Measurements from ENCODE around the gene KDM3B.

KDM3B gene

GRCh38 chr5:138452720-138453119, 100.2 kb downstream of the KDM3B start:
- peaks cover 3% of the 10 kb centered on the region for H3K4me1 ChIP-seq (ENCODE audit: control insufficient read depth, insufficient read depth, low read length, poor library complexity, severe bottlenecking)
- H3K9me3 ChIP-seq (ENCODE audit: control insufficient read depth, low read length), result no peaks in the 10 kb centered on the region
- WGBS, 2 experiments (ENCODE audit: insufficient coverage in 2 of 2), result 98 to 100% methylated on average over 3 of the region's 6 CpGs
- no peak overlapping the region for H3K4me3 ChIP-seq (ENCODE audit: extremely low read depth, insufficient read depth, low read length, poor library complexity, severe bottlenecking)
- H3K27ac ChIP-seq (ENCODE audit: low read depth, low read length, severe bottlenecking), result no peak overlapping the region
- H3K36me3 ChIP-seq (ENCODE audit: control insufficient read depth, insufficient read depth, low read length), result no peaks in the 10 kb centered on the region

GRCh38 chr5:138453590-138453989, 101.1 kb downstream of the KDM3B start:
- H3K36me3 ChIP-seq (ENCODE audit: control insufficient read depth, insufficient read depth, low read length), result no peaks in the 10 kb centered on the region
- peaks cover 2% of the 10 kb centered on the region for H3K4me1 ChIP-seq (ENCODE audit: control insufficient read depth, insufficient read depth, low read length, poor library complexity, severe bottlenecking)
- H3K4me3 ChIP-seq (ENCODE audit: extremely low read depth, insufficient read depth, low read length, poor library complexity, severe bottlenecking), result no peak overlapping the region
- H3K9me3 ChIP-seq (ENCODE audit: control insufficient read depth, low read length), result no peaks in the 10 kb centered on the region
- 91 to 92% methylated on average over 8 to 12 of the region's 13 CpGs for WGBS, 2 experiments (ENCODE audit: insufficient coverage in 2 of 2)
- no peak overlapping the region for H3K27ac ChIP-seq (ENCODE audit: low read depth, low read length, severe bottlenecking)

- Histone ChIP-seq H3K36me3 (ENCODE audit: control insufficient read depth, insufficient read depth, low read length) (no peaks in the 10 kb centered on the region), H3K4me3 (ENCODE audit: extremely low read depth, insufficient read depth, low read length, poor library complexity, severe bottlenecking) (no peak overlapping the region), H3K27ac (ENCODE audit: low read depth, low read length, severe bottlenecking) (no peak overlapping the region), H3K4me1 (ENCODE audit: control insufficient read depth, insufficient read depth, low read length, poor library complexity, severe bottlenecking) (peaks cover 5% of the 10 kb centered on the region), H3K9me3 (ENCODE audit: control insufficient read depth, low read length) (no peaks in the 10 kb centered on the region)
- WGBS, 2 experiments (ENCODE audit: insufficient coverage in 2 of 2), result 78 to 92% methylated on average over 5 to 8 of the region's 8 CpGs
Observed at GRCh38 chr5:138454121-138454520, 101.6 kb downstream of the KDM3B start.

- Histone ChIP-seq H3K27ac (ENCODE audit: low read depth, low read length, severe bottlenecking) (no peak overlapping the region), H3K36me3 (ENCODE audit: control insufficient read depth, insufficient read depth, low read length) (no peaks in the 10 kb centered on the region), H3K4me3 (ENCODE audit: extremely low read depth, insufficient read depth, low read length, poor library complexity, severe bottlenecking) (no peak overlapping the region), H3K9me3 (ENCODE audit: control insufficient read depth, low read length) (no peaks in the 10 kb centered on the region), H3K4me1 (ENCODE audit: control insufficient read depth, insufficient read depth, low read length, poor library complexity, severe bottlenecking) (peaks cover 7% of the 10 kb centered on the region)
- 67 to 73% methylated on average over 8 to 9 of the region's 11 CpGs for WGBS, 2 experiments (ENCODE audit: insufficient coverage in 2 of 2)
Observed at GRCh38 chr5:138455232-138455930, 102.9 kb downstream of the KDM3B start.

- Histone ChIP-seq H3K4me1 (ENCODE audit: control insufficient read depth, insufficient read depth, low read length, poor library complexity, severe bottlenecking) (peaks cover 7% of the 10 kb centered on the region), H3K4me3 (ENCODE audit: extremely low read depth, insufficient read depth, low read length, poor library complexity, severe bottlenecking) (no peak overlapping the region), H3K9me3 (ENCODE audit: control insufficient read depth, low read length) (no peaks in the 10 kb centered on the region), H3K36me3 (ENCODE audit: control insufficient read depth, insufficient read depth, low read length) (no peaks in the 10 kb centered on the region), H3K27ac (ENCODE audit: low read depth, low read length, severe bottlenecking) (no peak overlapping the region)
- WGBS, 2 experiments (ENCODE audit: insufficient coverage in 2 of 2), result 88 to 93% methylated on average over 11 of the region's 12 CpGs
Observed at GRCh38 chr5:138457531-138458275, 105.2 kb downstream of the KDM3B start.

- WGBS, 2 experiments (ENCODE audit: insufficient coverage in 2 of 2), result 83 to 88% methylated on average over 8 to 10 of the region's 11 CpGs
- Histone ChIP-seq H3K4me3 (ENCODE audit: extremely low read depth, insufficient read depth, low read length, poor library complexity, severe bottlenecking) (no peak overlapping the region), H3K9me3 (ENCODE audit: control insufficient read depth, low read length) (no peaks in the 10 kb centered on the region), H3K4me1 (ENCODE audit: control insufficient read depth, insufficient read depth, low read length, poor library complexity, severe bottlenecking) (peaks cover 8% of the 10 kb centered on the region), H3K36me3 (ENCODE audit: control insufficient read depth, insufficient read depth, low read length) (no peaks in the 10 kb centered on the region), H3K27ac (ENCODE audit: low read depth, low read length, severe bottlenecking) (no peak overlapping the region)
Observed at GRCh38 chr5:138458384-138458783, 105.9 kb downstream of the KDM3B start.

GRCh38 chr5:138458856-138459255, 106.4 kb downstream of the KDM3B start:
- Histone ChIP-seq H3K36me3 (ENCODE audit: control insufficient read depth, insufficient read depth, low read length) (no peaks in the 10 kb centered on the region), H3K4me3 (ENCODE audit: extremely low read depth, insufficient read depth, low read length, poor library complexity, severe bottlenecking) (no peak overlapping the region), H3K27ac (ENCODE audit: low read depth, low read length, severe bottlenecking) (no peak overlapping the region), H3K4me1 (ENCODE audit: control insufficient read depth, insufficient read depth, low read length, poor library complexity, severe bottlenecking) (peaks cover 12% of the 10 kb centered on the region), H3K9me3 (ENCODE audit: control insufficient read depth, low read length) (no peaks in the 10 kb centered on the region)
- WGBS, 2 experiments (ENCODE audit: insufficient coverage in 2 of 2), result 89 to 93% methylated on average over 7 to 9 of the region's 9 CpGs

- WGBS, 2 experiments (ENCODE audit: insufficient coverage in 2 of 2), result 91 to 93% methylated on average over 10 to 11 of the region's 11 CpGs
- H3K27ac ChIP-seq (ENCODE audit: low read depth, low read length, severe bottlenecking), result no peak overlapping the region
- no peak overlapping the region for H3K4me3 ChIP-seq (ENCODE audit: extremely low read depth, insufficient read depth, low read length, poor library complexity, severe bottlenecking)
- no peaks in the 10 kb centered on the region for H3K36me3 ChIP-seq (ENCODE audit: control insufficient read depth, insufficient read depth, low read length)
- peaks cover 12% of the 10 kb centered on the region for H3K4me1 ChIP-seq (ENCODE audit: control insufficient read depth, insufficient read depth, low read length, poor library complexity, severe bottlenecking)
- no peaks in the 10 kb centered on the region for H3K9me3 ChIP-seq (ENCODE audit: control insufficient read depth, low read length)
Observed at GRCh38 chr5:138459311-138459933, 106.9 kb downstream of the KDM3B start.

- Histone ChIP-seq H3K27ac (ENCODE audit: low read depth, low read length, severe bottlenecking) (no peak overlapping the region), H3K9me3 (ENCODE audit: control insufficient read depth, low read length) (no peaks in the 10 kb centered on the region), H3K4me1 (ENCODE audit: control insufficient read depth, insufficient read depth, low read length, poor library complexity, severe bottlenecking) (peaks cover 12% of the 10 kb centered on the region), H3K4me3 (ENCODE audit: extremely low read depth, insufficient read depth, low read length, poor library complexity, severe bottlenecking) (no peak overlapping the region), H3K36me3 (ENCODE audit: control insufficient read depth, insufficient read depth, low read length) (no peaks in the 10 kb centered on the region)
- WGBS, 2 experiments (ENCODE audit: insufficient coverage in 2 of 2), result 88 to 95% methylated on average over 2 to 4 of the region's 4 CpGs
Observed at GRCh38 chr5:138460032-138460693, 107.7 kb downstream of the KDM3B start.

- 93 to 94% methylated on average over 9 to 11 of the region's 11 CpGs for WGBS, 2 experiments (ENCODE audit: insufficient coverage in 2 of 2)
- H3K36me3 ChIP-seq (ENCODE audit: control insufficient read depth, insufficient read depth, low read length), result no peaks in the 10 kb centered on the region
- no peak overlapping the region for H3K27ac ChIP-seq (ENCODE audit: low read depth, low read length, severe bottlenecking)
- no peak overlapping the region for H3K4me3 ChIP-seq (ENCODE audit: extremely low read depth, insufficient read depth, low read length, poor library complexity, severe bottlenecking)
- no peaks in the 10 kb centered on the region for H3K9me3 ChIP-seq (ENCODE audit: control insufficient read depth, low read length)
- peaks cover 18% of the 10 kb centered on the region for H3K4me1 ChIP-seq (ENCODE audit: control insufficient read depth, insufficient read depth, low read length, poor library complexity, severe bottlenecking)
Observed at GRCh38 chr5:138461343-138462125, 109.0 kb downstream of the KDM3B start.
